Epithelial cell of proximal tubule (primary cell): ENCODE data around the gene FAM20A. TPM values are rescaled to one million over a fixed set of nuclear protein-coding genes. Genes with fewer than 3 reads are reported as not detected.

Experiments used
- DNase-seq: peaks from one replicate; pipeline ENCODE4 v3.0.0-alpha.2; 2011; ENCODE audit warnings: low read depth
- H3K4me3 ChIP-seq: 2 replicates; pipeline ENCODE4 v1.5.1; 2011; ENCODE audit warnings: low read depth, mild to moderate bottlenecking, low read length
- total RNA-seq: library from RNA; depleted of rRNA; stranded (reverse); fragments of >200 nt; gene quantifications from 2 replicates; pipeline ENCODE4 v1.2.3, GENCODE V29; 2015
- TF ChIP-seq, protein P1 (sequence below): conservative IDR thresholded peaks from 2 replicates; pipeline ENCODE4 v1.5.1; 2012; ENCODE audit warnings: low read depth, mild to moderate bottlenecking, low read length

FAM20A gene
- total RNA-seq, 1 donor from 2014 or later, result not detected

DNA sequence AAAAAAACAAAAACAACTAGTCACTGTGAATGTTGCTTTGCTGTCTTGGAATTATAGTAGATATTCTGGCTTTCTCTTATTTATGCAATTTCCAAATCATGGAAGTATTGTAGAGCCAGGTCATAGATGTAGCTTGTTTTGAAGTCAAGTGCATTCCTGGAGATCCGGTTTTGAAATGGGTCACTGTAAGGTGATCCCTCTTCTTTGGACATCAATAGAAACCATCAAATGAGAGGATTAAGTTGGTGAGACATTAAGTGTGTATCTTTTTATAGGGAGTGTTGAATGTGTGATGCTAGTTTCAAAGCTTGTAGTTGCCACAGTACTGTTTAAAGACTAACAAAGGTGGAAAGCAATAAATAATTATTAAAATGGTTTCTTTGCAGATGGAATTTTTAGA, 84.4 kb downstream of the FAM20A start:
- H3K4me3 ChIP-seq, result no peak overlapping the region
- TF ChIP-seq, protein P1, sequence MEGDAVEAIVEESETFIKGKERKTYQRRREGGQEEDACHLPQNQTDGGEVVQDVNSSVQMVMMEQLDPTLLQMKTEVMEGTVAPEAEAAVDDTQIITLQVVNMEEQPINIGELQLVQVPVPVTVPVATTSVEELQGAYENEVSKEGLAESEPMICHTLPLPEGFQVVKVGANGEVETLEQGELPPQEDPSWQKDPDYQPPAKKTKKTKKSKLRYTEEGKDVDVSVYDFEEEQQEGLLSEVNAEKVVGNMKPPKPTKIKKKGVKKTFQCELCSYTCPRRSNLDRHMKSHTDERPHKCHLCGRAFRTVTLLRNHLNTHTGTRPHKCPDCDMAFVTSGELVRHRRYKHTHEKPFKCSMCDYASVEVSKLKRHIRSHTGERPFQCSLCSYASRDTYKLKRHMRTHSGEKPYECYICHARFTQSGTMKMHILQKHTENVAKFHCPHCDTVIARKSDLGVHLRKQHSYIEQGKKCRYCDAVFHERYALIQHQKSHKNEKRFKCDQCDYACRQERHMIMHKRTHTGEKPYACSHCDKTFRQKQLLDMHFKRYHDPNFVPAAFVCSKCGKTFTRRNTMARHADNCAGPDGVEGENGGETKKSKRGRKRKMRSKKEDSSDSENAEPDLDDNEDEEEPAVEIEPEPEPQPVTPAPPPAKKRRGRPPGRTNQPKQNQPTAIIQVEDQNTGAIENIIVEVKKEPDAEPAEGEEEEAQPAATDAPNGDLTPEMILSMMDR, result no peak
- DNase-seq, result no peak

DNA sequence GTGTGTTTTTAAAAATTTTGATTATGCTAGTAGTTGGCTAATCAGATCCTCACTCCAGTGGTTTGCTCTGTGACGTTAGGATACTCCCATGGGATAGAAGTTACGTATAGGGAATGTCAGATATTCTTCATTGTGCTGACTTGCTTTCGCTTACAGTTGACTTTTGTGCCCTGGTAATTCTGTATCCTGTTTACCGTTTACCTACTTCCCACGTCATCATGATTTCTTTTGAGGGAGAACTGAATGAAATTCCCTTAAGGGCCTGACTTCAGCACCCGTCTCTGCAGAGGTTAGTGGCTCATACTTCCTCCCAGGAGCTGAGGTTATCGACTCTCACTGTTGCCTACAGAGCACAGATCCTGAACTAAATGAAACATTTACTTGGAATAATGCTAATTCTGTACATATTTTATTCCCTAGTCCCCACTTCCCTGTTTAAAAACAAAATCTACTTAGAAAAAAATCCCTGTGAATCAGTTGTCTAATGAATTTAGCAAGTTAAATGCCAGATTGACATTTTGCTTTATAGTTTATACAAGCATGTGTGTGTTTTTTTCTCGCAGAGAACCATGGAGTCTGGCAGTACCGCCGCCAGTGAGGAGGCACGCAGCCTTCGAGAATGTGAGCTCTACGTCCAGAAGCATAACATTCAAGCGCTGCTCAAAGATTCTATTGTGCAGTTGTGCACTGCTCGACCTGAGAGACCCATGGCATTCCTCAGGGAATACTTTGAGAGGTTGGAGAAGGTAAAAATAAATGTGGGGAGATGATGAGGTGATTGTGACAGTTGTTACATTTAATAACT, 86.1 kb downstream of the FAM20A start:
- no peak for DNase-seq
- TF ChIP-seq, protein P1, result no peak
- peak overlapping the region; percentile 86 for H3K4me3 ChIP-seq

DNA sequence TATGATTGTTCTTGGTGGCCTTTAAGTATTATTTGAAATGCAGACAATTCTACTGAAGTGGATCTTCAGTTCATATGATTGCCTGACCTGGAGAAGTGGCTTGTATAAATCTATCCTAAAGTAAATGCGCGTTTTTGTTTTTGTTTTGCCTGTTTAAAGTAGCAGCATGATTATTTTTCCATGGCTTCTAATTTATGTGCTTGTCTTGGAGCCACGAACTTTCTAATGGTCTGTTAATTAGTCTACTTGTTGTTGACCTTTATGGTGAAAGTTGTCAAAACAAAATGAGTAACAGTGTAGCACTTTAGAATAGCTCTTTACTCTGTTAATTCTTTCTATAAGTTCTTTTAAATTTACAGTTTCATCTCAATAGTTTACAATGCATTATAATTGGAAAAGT, 87.2 kb downstream of the FAM20A start:
- no peak for DNase-seq
- TF ChIP-seq, protein P1, result no peak
- peak overlapping the region; percentile 86 for H3K4me3 ChIP-seq

DNA sequence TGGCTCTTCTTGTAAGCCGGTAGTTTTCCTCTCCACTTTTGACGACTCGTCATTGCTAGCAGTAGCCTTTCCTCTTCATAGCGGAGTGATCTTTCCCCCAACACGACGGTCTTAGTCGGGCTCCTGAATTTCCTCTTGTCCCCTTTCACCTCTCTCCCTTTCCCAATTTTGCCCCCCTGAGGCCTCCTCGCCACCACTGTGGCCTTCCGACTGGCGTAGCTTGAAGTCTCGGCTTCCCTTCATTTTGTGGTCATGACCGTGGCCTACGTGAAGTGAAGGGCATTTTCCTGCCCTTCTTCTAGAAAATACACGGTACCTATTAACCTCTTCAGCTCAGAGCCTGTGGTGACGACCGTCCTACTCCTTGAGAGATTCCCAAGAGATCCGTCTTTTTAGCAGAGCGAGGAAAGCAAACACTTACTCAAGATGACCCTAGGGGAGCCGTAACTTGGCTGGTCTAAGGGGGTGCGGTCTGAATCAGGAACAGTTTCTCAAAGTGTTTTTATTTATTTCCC, 88.2 kb downstream of the FAM20A start:
- no peak for DNase-seq
- TF ChIP-seq, protein P1, result no peak

DNA sequence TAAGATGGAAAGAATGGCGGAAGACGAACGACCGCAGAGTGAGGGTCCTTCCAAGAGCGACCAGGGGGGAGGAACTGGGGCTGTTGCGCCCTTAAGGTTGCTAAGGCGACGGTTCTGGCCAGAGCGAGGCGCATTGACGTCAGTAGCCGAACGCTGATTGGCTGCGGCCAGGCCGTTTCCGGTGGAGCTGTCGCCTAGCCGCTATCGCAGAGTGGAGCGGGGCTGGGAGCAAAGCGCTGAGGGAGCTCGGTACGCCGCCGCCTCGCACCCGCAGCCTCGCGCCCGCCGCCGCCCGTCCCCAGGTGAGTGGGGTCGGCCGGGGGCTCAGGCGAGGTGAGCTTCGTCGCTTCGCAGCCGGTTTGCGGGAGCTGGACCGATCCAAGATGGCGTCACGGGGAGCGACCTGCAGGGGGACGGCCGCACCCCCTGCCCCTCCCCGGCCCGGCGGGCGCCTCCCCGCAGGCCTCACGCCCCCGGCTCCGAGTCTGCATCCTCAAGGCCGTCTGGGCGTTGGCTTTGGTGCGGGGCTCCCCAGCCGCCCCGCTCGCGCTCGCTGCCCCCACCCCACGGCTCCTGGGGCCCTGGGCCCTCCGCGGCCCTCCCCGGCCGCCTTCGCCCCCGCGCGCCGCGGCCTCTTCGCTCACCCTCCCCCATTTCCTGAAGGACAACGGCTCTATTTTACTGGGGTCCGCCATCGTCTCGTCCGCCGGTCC, 88.8 kb downstream of the FAM20A start, which contains the start of gene PRKAR1A:
Gene PRKAR1A (plus strand): TSS at position 184 of the 713 bp plus-strand sequence. CDS start 2,970 bp downstream, outside the sequence.
- peak; percentile 48 for DNase-seq
- peak within 1 kb of the TSS; percentile 86 for H3K4me3 ChIP-seq
- TF ChIP-seq, protein P1, result no peak

More for the DNA sequence above, 88.2 kb downstream of the FAM20A start:
- peak overlapping the region; percentile 86 for H3K4me3 ChIP-seq

DNA sequence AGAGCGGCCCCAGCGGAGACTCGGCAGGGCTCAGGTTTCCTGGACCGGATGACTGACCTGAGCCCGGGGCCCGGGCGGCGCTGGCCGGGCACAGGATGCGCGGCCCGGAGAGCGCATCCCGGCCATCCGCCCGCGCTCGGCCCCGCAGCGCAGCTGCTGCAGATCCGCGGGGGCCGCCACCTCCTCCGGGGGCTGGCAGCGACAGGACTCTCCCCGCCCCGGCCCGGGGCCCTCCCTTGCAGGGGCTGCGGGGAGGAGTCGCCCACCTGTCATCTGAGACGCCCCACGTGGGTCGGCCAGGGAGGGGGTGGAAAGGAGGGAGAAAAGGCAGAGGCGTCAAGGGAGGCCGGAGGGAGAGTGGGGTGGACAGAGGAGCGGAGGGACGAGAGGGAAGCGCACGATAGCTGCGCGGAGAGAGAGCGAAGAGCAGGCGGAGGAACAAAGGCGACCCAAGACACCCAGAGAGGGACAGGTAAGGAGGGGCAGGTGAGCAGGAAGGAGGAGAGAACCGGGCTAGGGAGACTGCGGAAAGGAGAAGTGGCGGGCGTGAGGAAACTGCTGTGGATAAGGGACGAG, 89.4 kb downstream of the FAM20A start:
- H3K4me3 ChIP-seq, result peak overlapping the region; percentile 86
- DNase-seq, result no peak
- TF ChIP-seq, protein P1, result no peak
